Neural progenitor cell (in vitro differentiated cells): ENCODE measurements around the gene CAPN8. TPM values are rescaled to one million over a fixed set of nuclear protein-coding genes. Genes with fewer than 3 reads are reported as not detected.

Source experiments
- DNase-seq: peaks from one replicate; pipeline ENCODE4 v3.0.0-alpha.2; 2016; ENCODE audit warnings: low spot score
- H2AFZ ChIP-seq: fragments of 200-600 bp; sonication (generic); replicated peaks from 2 replicates; pipeline ENCODE4 v1.6.1; 2016; ENCODE audit warnings: antibody characterized with exemption
- H3F3A ChIP-seq: fragments of 200-600 bp; sonication (generic); 2 replicates; pipeline ENCODE4 v1.6.1; 2016; ENCODE audit warnings: antibody characterized with exemption, low read depth
- H3K27ac ChIP-seq: fragments of 200-600 bp; sonication (generic); 2 replicates; pipeline ENCODE4 v1.5.1; 2016; ENCODE audit warnings: mild to moderate bottlenecking
- H3K27me3 ChIP-seq: fragments of 200-600 bp; sonication (generic); 2 replicates; pipeline ENCODE4 v1.6.1; 2016; ENCODE audit warnings: mild to moderate bottlenecking, moderate library complexity
- H3K36me3 ChIP-seq: fragments of 200-600 bp; sonication (generic); 2 replicates; pipeline ENCODE4 v1.5.1; 2016
- H3K4me1 ChIP-seq: fragments of 200-600 bp; sonication (generic); 2 replicates; pipeline ENCODE4 v1.6.1; 2016; ENCODE audit warnings: mixed run types
- H3K4me2 ChIP-seq: fragments of 200-600 bp; sonication (generic); 2 replicates; pipeline ENCODE4 v1.6.1; 2016
- H3K4me3 ChIP-seq: fragments of 200-600 bp; sonication (generic); 2 replicates; pipeline ENCODE4 v1.5.1; 2016
- H3K79me2 ChIP-seq: fragments of 200-600 bp; sonication (generic); 2 replicates; pipeline ENCODE4 v1.6.1; 2016; ENCODE audit warnings: low read depth
- H3K9ac ChIP-seq: fragments of 200-600 bp; sonication (generic); 2 replicates; pipeline ENCODE4 v1.6.1; 2016
- H3K9me3 ChIP-seq: fragments of 200-600 bp; sonication (generic); 2 replicates; pipeline ENCODE4 v1.5.1; 2016; ENCODE audit warnings: low read depth
- H4K20me1 ChIP-seq: fragments of 200-600 bp; sonication (generic); 2 replicates; pipeline ENCODE4 v1.6.1; 2016; ENCODE audit warnings: low read depth
- H3K27ac Mint-ChIP-seq: 3 replicates; pipeline ENCODE4 v1.8.0; 2021; ENCODE audit warnings: mixed read lengths
- H3K27me3 Mint-ChIP-seq: 2 replicates; pipeline ENCODE4 v1.8.0; 2022; ENCODE audit warnings: low read depth, mild to moderate bottlenecking, inconsistent platforms, moderate library complexity, mixed read lengths; ENCODE audit not compliant: insufficient read depth
- H3K36me3 Mint-ChIP-seq: 3 replicates; pipeline ENCODE4 v1.8.0; 2021; ENCODE audit warnings: mixed read lengths
- H3K4me1 Mint-ChIP-seq: 3 replicates; pipeline ENCODE4 v1.8.0; 2021; ENCODE audit warnings: mixed read lengths
- H3K4me3 Mint-ChIP-seq: 3 replicates; pipeline ENCODE4 v1.8.0; 2021; ENCODE audit warnings: mild to moderate bottlenecking, moderate library complexity, mixed read lengths
- H3K9me3 Mint-ChIP-seq: 3 replicates; pipeline ENCODE4 v1.8.0; 2020; ENCODE audit warnings: mixed read lengths
- EZH2 ChIP-seq: fragments of 200-600 bp; sonication (generic); IDR thresholded peaks from 2 replicates; pipeline ENCODE4 v1.6.1; 2017; ENCODE audit warnings: antibody characterized with exemption, mild to moderate bottlenecking, moderate library complexity
- EZH2phosphoT487 ChIP-seq: fragments of 200-600 bp; sonication (generic); IDR thresholded peaks from 2 replicates; pipeline ENCODE4 v1.6.1; 2017; ENCODE audit warnings: antibody characterized with exemption
- total RNA-seq: library from RNA; depleted of rRNA; stranded (reverse); fragments of >200 nt; gene quantifications from 2 replicates; pipeline ENCODE4 v1.2.3, GENCODE V29; 2015; ENCODE audit warnings: low replicate concordance
- TF ChIP-seq, protein P1 (sequence below): fragments of 200-600 bp; sonication (generic); IDR thresholded peaks from 2 replicates; pipeline ENCODE4 v1.5.1; 2017; ENCODE audit warnings: antibody characterized with exemption, mild to moderate bottlenecking

The CAPN8 gene
- not detected in 2 replicates for total RNA-seq

DNA sequence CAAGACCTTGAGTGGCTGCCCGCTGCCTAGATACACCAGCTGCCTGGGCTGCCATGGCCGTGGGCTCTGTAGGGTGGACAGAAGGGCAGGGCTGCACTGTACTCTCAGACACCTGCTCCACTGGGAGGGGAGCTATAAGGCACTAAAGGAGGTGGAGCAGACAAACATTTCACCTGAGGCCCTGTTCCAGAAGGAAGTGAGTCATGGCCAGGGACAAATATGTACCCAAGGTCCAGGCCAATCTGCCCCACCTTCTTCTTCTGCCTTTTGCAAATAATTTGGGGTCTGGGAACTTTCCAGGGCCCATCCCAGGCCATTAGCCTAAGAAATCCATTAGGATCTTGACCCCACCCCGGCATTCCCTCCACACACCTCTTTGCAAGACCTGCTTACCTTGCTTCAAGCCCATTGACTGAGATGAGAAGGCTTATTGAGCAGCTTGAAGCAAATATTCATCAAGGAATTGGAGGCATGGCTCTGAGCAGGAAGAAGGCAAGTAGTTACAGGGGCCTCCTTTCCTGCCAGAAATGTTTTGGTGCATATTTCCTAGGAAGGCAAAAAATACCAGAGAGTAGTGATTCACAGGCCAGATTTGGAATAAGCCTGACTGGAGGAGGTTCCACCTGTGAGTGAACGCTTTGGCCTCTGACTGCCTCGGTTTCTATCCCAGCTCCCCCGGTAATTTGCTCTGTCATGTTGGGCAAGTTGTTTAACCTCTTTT lies at the start of gene CAPN8:
CAPN8 (minus strand) TSS at position 110 of the 721 bp plus-strand sequence; CDS start at position 55, 55 bp downstream.
- Histone ChIP-seq H3K27ac (no peak within 1 kb of the TSS), H3K4me3 (no peak within 1 kb of the TSS), H3K36me3 (no peaks in the 10 kb centered on the region), H3K9me3 (no peaks in the 10 kb centered on the region), H4K20me1 (no peaks in the 10 kb centered on the region), H3K27me3 (no peaks in the 10 kb centered on the region), H3K79me2 (no peaks in the 10 kb centered on the region), H2AFZ (no peak within 1 kb of the TSS), H3K4me1 (no peaks in the 10 kb centered on the region), H3K4me2 (no peak within 1 kb of the TSS), H3K9ac (no peak within 1 kb of the TSS), H3F3A (no peaks in the 10 kb centered on the region)
- Mint-ChIP-seq H3K4me1 (no peaks in the 10 kb centered on the region), H3K9me3 (no peaks in the 10 kb centered on the region), H3K36me3 (no peaks in the 10 kb centered on the region), H3K27me3 (peaks cover 7% of the 10 kb centered on the region), H3K4me3 (no peak within 1 kb of the TSS), H3K27ac (no peak within 1 kb of the TSS)
- TF ChIP-seq EZH2 (no peak), EZH2phosphoT487 (no peak)
- TF ChIP-seq, protein P1, sequence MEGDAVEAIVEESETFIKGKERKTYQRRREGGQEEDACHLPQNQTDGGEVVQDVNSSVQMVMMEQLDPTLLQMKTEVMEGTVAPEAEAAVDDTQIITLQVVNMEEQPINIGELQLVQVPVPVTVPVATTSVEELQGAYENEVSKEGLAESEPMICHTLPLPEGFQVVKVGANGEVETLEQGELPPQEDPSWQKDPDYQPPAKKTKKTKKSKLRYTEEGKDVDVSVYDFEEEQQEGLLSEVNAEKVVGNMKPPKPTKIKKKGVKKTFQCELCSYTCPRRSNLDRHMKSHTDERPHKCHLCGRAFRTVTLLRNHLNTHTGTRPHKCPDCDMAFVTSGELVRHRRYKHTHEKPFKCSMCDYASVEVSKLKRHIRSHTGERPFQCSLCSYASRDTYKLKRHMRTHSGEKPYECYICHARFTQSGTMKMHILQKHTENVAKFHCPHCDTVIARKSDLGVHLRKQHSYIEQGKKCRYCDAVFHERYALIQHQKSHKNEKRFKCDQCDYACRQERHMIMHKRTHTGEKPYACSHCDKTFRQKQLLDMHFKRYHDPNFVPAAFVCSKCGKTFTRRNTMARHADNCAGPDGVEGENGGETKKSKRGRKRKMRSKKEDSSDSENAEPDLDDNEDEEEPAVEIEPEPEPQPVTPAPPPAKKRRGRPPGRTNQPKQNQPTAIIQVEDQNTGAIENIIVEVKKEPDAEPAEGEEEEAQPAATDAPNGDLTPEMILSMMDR, result no peak
- DNase-seq, result no peak

DNA sequence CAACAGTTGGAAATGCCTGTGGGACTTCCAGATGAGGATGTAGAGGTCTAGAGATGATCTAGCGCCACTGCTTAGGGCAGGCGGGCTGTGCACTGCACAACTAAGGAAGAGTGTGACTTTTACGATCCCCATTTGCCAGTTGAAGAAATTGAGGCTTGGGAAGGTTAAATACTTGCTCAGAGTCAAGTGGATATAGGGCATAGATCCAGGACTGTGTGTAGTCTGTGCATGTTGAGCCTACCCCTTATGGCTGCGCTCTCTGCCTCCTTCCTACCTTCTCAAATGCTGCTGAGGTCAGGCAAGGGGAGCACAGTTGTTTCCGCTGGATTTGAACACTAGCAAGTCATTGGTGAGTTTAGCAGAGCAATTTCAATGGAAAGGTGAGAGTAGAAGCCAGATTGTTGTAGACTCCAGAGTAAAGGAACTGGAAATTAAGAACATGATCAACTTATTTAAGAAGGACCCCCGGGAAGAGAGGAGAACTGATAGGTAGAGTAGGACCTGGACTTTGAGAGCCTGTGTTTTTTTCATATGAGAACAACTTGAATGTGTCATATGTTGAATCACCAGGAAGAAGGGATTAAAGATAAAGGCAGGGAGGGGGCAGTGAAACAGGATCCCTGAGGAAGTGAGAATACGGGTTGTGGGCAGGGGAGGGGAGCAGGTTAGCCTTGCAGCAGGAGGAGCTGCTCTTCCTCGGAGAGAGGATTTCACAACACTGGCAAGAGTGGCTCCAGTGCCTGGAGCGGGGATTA lies 49.5 kb upstream of the CAPN8 start:
- Histone ChIP-seq H3K4me1 (peaks cover 16% of the 10 kb centered on the region), H3K9ac (no peak overlapping the region), H4K20me1 (peaks cover 9% of the 10 kb centered on the region)

DNA sequence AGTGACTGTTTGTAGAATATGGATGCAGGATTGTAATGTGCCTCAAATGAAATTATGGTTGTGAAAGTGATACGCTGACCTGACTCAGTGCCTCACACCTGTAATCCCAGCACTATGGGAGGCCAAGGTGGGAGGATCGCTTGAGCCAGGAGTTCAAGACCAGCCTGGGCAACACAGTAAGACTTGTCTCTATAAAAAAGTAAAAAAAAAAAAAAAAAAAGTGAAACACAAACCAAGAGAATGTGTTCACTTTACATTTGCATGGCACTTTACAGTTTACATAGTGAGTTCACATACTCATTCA lies 48.9 kb upstream of the CAPN8 start:
- Histone ChIP-seq H3K4me2 (no peak overlapping the region), H3F3A (peaks cover 24% of the 10 kb centered on the region), H3K4me1 (peaks cover 15% of the 10 kb centered on the region), H3K4me3 (no peak overlapping the region), H3K36me3 (no peaks in the 10 kb centered on the region), H3K79me2 (no peaks in the 10 kb centered on the region), H3K27ac (no peak overlapping the region), H2AFZ (no peak overlapping the region), H3K9ac (no peak overlapping the region), H4K20me1 (peaks cover 9% of the 10 kb centered on the region), H3K27me3 (peaks cover 18% of the 10 kb centered on the region), H3K9me3 (no peaks in the 10 kb centered on the region)
- Mint-ChIP-seq H3K4me3 (peak overlapping the region; percentile 97), H3K9me3 (no peaks in the 10 kb centered on the region), H3K27me3 (peaks cover 3% of the 10 kb centered on the region), H3K27ac (no peak overlapping the region), H3K4me1 (peaks cover 25% of the 10 kb centered on the region), H3K36me3 (peaks cover 5% of the 10 kb centered on the region)
- DNase-seq, result no peak
- TF ChIP-seq EZH2phosphoT487 (no peak), EZH2 (no peak)
- TF ChIP-seq, protein P1, result no peak

More for the DNA sequence above, 49.5 kb upstream of the CAPN8 start:
- DNase-seq, result peak; percentile 41
- Histone ChIP-seq H3K79me2 (no peaks in the 10 kb centered on the region), H3K27me3 (peaks cover 18% of the 10 kb centered on the region), H3F3A (peaks cover 27% of the 10 kb centered on the region), H3K4me3 (no peak overlapping the region), H2AFZ (no peak overlapping the region), H3K27ac (no peak overlapping the region), H3K9me3 (no peaks in the 10 kb centered on the region), H3K4me2 (peak overlapping the region; percentile 8), H3K36me3 (no peaks in the 10 kb centered on the region)
- TF ChIP-seq EZH2phosphoT487 (no peak), EZH2 (no peak)
- TF ChIP-seq, protein P1, result no peak
- Mint-ChIP-seq H3K4me1 (peaks cover 25% of the 10 kb centered on the region), H3K4me3 (peak overlapping the region; percentile 1), H3K27me3 (peaks cover 3% of the 10 kb centered on the region), H3K27ac (no peak overlapping the region), H3K36me3 (peaks cover 9% of the 10 kb centered on the region), H3K9me3 (no peaks in the 10 kb centered on the region)
